HG02973 (cell line): ENCODE measurements around the gene RERE.

Experiments
- ATAC-seq: cut with Tn5 transposase; IDR thresholded peaks from one replicate; pipeline ENCODE4 v1.9.1; 2021; ENCODE audit warnings: moderate library complexity; ENCODE audit not compliant: unreplicated experiment

RERE gene

DNA sequence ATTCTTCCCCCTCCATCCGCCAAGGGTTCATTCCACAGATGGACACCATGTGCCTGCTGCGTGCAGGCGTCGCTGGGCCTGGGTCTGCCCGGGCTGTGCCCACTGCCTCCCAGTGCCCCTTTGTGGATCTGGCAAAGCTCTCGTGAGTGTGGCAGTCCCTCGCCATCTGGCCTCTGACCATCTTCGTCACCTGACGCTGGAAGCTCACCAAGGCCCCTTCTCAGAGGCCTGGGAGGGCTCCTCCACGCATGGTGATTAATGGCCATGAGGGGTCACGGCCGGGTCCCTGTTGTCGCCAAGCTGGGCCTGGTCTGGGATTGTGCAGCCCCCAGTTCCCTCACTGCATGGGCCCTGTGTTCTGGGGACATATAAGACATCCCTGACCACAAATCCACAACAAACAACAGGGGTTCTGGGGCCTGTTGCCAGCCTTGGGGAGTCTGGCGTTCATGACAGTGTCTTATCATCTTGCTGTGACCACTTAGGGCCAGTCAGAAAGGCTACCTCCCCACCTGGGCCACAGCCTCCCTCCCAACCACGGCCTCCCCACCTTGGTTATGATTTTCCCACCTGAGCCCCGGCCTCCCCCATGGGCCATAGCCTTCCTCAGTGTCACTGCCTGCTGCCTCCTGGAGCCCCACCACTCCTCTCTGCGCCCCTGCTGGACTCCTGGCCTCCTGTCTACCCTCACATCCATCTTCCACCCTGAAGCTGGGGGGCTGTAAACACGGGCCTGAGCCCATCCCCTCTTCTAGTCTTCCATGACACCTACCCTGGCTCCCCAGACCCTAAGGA is 471.6 kb downstream of the RERE start:
- no peak for ATAC-seq

DNA sequence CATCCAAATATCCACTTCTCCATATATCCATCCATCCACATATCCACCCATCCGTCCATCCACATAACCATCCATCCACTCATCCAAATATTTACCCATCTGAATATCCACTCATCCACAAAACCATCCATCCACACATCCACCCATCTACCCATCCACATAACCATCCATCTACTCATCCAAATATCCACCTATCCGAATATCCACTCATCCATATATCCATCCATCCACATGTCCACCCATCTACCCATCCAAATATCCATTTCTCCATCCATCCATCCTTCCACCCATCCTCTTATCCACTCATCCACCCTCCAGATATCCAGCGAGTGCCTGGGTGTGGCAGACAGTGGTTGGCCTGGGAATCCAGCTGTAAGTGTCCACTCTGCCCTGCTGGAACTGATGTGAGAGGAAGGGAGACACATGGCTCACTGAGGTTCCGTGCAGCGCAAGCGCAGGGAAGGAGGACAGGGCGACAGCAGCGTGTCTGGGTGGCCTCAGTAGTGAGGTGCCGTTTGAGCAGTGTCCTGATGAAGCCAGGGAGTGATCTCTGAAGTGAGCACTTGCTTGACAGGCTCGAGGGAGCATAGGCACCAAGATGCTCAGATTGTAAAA is 472.4 kb downstream of the RERE start:
- no peak for ATAC-seq

DNA sequence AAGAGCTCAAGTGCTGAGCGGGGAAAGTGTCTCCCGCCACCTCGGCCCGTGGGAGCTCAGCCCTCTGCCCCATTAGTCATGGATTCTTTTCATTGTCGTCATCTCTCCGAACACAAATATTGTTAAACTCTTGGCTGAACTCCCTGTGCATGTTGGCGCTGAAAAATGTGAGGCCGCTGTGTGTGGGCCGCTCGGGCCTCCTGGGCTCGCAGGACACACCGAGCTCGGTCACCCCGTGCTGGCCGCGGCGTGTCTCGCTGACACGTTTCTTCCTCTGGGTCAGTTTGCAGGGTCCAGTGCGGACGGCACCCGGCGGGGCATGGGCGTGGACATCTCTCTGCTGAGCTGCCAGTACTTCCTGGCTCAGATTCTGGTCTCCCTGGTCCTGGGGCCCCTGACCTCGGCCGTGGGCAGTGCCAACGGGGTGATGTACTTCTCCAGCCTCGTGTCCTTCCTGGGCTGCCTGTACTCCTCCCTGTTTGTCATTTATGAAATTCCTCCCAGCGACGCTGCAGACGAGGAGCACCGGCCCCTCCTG is 473.9 kb downstream of the RERE start:
- ATAC-seq, result no peak

DNA sequence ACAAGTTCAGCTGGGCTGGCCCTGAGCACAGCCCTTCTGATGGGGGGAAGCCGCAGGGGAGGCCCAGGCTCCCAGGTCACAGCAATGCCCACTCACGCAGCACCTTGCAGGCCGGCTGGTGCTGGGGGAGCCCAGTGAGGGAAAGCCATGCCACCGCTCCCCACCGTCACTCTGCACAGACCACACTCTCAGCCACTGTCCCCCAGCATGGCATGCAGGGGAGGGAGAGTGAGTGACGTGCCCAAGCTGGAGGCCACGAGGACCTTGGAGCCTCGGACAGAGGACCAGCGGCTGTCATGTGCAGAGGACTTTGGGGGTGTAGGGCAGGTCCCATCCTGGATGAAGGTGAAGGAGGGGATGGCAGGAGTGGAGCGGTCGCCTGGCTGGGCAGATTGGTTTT is 474.4 kb downstream of the RERE start:
- ATAC-seq, result no peak

DNA sequence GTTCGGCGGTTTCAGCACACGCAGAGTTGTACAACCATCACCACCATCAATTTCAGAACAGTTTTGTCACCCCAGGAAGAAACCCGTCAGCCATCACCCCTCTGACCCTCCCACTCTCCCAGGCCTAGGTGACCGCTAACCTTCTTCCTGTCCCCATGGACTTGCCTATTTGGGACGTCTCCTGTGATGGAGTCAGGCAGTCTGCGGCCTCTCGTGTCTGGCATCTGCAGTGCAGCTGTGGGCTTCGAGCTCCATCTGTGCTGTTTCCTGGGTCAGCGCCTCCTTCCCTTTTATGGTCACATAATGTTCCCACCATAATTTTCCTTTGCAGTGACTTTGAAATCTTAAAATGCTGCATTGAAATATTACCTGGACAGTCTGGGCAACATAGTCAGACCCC is 475.1 kb downstream of the RERE start:
- ATAC-seq, result no peak

DNA sequence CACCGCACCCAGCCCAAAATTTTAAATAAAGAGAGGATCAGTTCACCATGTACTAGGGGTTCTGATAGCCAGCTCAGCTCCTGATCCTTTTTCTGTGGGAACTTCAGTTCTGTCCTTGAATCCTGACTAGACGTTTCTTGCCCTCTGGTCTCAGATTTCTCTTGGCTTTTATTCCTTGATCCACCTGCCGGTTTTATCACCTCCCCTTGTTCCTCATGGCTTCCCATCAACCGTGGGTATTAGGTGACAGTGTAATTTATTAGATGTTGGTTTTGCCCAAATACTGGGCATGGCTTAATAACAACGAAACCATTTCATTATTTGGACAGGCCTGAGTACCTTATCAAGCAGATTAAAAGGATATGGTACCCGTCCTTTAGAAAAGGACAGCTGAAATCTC is 477.0 kb downstream of the RERE start:
- ATAC-seq, result no peak

DNA sequence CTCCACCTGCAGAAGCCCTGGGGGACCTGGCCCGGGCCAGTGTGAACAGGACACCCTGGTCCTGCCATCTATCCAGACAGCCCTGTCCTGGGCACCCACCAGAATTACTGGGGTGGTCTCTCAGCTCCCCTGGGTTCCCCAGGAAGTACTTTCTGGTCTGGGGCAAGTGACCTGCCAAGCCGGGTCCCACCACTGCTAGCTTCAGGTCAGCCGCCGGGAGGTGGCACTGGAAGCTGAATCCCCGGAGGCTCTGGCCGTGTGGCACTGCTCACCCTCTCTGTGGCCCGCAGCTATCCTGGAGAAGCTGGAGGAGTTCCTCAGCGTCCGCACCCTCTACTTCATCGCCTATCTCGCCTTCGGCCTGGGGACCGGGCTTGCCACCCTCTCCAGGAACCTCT is 478.2 kb downstream of the RERE start:
- ATAC-seq, result no peak

DNA sequence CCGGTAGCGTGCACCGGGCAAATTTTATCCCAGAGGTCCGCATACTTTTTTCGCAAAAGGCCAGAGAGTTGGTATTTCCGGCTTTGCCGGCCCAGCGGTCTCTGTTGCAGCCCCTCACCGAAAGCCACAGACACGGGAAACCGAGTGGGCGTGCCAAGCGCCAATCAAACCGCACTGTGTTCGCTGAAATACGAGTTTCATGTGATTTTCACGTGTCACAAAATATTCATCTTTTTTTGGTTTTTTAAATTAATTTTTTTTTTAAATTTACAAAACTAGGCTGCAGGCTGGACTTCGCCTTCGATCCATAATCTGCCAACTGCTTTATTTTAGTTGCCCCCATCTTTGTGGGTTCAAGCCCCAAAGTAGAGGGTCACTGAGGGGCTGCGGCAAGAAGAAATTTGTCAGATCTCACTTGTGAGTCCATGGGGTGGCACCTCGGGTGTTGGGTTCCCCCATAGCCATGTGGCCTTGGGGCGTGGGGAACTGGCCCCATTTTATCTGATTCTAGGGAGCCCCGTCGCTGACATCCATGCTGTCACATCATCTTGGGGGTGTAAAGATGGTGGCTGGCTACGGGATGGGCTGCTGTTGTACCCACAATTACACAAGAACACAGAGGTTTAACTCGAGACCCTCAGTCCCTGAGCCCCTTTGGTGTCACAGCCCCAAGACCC is 478.8 kb downstream of the RERE start:
- no peak for ATAC-seq

DNA sequence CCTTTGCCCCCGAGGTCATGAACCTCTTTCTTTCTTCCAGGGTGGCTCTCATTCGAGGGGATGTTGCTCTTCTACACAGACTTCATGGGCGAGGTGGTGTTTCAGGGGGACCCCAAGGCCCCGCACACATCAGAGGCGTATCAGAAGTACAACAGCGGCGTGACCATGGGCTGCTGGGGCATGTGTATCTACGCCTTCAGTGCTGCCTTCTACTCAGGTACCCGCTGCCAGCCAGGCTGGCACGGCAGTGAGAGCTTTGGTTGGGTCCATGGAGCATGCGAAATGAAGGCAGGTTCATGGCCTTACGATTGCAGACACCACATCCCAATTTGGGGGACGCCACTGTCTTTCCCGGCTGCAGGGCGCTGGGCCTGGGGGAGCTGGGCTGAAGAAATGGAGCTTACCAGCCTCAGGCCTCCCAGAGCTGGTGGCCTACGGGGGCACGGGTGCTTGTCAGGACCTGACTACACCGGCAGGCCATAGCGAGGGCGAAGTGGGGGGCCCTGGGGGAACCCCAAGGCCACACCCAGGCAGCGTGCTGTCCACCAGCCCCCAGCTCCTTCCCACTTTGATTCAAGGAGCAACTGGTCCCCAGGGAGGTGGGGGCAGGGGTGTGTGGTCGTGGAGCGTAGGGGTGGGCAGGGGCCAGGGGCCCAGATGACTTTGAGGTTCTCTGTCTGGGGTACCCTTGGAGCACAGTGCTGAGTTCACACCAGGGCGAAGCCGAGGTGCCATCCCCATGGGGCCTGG is 479.5 kb downstream of the RERE start:
- ATAC-seq, result no peak

DNA sequence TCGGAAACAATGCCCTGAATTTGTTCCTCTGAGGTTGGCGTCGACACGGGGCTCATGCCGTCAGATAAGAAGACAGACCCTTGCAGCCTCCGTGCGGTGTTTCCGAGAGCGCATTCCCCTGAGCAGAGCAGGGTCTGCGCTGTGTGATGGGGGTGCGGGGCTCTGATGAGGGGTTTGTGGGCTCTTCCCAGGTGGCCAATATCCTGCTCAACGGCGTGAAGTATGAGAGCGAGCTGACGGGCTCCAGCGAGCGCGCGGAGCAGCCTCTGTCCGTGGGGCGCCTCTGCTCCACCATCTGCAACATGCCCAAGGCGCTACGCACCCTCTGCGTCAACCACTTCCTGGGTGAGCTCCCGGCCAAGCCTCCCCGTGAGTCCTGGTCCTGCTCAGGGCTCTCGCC is 482.2 kb downstream of the RERE start:
- ATAC-seq, result no peak

DNA sequence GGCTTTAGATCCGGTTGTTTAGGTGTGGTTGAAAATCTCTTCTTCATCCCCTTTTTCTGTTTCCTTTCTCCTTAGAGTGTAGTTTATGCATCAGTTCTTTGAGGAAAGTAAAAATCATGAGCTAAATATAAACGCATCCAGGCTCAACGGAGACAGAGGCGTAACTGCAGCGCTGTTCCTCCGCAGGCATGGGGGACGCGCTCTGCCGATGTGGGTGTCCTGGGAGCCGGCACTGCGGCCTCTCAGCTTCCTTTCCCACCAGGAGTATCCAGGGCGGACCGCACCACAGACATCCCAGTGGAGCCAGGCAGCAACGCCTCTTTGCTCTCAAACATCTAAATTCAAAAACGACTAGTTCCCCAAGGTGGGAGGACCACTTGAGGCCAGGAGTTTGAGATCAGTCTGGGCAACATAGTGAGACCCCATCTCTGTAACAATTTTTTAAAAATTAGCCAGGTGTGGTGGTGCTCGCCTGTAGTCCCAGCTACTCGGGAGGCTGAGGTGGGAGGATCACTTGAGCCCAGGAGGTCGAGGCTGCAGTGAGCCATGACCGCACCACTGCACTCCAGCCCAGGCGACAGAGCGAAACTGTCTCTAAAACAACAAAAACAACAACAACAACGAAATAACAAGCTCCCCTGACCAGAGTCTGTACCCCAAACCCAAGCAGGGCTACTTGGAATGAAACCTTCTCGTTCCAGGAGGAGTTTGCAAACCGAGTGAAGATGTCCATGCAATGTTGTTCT is 483.2 kb downstream of the RERE start:
- no peak for ATAC-seq

DNA sequence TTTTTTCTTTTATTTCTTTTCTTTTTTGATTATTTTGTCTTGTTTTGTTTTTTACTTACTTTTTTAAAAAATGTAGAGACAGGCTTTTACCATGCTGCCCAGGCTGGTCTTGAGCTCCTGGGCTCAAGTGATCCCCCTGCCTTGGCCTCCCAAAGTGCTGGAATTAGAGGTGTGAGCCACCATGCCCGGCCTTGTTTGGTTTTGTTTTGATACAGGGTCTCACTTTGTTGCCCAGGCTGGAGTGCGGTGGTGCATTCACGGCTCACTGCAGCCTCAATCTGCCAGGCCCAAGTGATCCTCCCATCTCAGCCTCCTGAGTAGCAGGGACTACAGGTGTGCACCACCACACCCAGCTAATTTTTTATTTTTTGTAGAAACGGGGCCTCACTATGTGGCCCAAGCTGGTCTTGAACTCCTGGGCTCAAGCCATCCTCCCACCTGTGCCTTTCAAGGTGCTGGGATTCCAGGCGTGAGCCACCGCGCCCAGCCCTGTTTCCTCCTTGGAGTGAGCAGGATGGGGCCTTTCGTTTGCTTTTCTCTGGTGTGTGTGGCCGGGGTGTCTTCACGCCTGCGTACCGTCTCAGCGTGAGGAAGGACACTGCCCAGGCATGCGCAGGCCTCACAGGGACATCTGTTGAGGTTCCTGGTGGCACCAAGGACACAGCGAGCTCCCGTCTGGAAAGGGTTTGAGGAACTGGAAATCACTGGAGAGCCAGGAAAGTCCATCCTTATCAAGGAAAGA is 484.0 kb downstream of the RERE start:
- no peak for ATAC-seq

DNA sequence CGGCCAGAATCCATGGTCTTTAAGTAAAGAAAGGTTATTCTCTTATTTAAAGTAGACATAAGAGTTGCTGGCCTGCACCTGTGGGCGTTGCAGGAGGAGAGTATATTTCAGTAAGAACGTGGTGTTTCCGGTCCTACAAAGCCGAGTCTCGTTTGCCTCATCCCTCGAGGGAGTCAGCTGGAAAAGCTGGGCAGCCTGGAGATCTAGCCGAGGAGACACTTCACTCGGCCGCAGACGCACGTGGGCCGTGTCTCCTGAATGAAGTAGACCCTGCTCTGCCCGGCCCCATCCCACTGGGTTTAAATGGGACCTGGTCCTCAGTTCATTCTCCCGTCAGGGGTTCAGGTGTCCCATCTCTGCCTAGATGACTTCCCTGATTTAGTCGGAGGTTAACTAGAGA is 484.6 kb downstream of the RERE start:
- no peak for ATAC-seq

DNA sequence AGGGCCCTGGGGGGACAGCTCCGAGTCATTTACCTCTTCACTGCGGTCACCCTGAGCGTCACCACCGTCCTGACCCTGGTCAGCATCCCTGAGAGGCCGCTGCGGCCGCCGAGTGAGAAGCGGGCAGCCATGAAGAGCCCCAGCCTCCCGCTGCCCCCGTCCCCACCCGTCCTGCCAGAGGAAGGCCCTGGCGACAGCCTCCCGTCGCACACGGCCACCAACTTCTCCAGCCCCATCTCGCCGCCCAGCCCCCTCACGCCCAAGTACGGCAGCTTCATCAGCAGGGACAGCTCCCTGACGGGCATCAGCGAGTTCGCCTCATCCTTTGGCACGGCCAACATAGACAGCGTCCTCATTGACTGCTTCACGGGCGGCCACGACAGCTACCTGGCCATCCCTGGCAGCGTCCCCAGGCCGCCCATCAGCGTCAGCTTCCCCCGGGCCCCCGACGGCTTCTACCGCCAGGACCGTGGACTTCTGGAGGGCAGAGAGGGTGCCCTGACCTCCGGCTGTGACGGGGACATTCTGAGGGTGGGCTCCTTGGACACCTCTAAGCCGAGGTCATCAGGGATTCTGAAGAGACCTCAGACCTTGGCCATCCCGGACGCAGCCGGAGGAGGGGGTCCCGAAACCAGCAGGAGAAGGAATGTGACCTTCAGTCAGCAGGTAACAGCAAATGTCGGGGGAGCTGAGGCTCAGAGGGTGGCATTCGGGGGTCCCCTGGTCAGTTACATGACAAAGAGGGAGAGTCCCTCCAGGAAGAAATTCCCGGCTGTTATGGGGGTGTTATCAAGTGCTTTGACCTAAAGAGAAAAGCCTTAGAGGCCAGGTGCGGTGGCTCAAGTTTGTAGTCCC is 486.9 kb downstream of the RERE start:
- ATAC-seq, result no peak

DNA sequence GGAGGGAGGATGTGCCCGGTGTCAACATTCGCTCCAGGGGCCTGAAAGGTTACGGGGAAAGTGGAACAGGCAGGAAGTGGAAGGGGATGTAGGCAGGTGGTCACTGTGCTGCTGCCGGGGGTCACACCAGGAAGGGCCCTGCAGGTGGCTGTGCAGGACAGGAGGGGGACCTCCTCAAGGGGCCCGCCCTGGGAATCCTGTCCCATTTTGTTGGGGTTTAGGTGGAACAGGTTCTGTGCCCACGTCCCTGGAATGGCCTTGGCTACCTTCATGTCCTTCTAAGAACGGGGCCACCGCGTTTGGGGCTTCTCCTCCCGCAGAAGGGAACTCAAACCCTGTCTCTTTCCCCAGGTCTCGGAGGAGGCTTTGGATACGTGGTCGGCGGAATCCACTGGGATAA is 487.6 kb downstream of the RERE start:
- no peak for ATAC-seq

DNA sequence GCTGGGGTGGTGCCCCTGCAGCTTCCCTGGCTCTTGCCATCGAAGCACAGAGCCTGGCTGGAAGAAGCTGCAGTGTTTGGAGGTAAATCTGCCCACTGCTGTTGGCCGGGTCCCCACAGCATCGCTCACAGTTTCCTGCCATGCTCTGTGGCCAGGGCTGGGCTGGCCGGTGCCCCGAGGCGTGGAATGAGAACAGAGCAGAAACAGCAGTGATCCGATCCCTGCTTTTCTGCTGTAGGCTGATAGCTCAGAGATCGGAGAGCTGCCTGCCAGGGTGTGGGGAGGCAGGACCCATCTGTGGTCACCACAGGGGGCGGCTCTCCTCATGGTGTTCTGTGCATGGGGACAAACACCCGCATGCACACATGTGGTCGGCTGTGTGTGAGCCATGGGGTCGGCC is 488.0 kb downstream of the RERE start:
- ATAC-seq, result no peak

DNA sequence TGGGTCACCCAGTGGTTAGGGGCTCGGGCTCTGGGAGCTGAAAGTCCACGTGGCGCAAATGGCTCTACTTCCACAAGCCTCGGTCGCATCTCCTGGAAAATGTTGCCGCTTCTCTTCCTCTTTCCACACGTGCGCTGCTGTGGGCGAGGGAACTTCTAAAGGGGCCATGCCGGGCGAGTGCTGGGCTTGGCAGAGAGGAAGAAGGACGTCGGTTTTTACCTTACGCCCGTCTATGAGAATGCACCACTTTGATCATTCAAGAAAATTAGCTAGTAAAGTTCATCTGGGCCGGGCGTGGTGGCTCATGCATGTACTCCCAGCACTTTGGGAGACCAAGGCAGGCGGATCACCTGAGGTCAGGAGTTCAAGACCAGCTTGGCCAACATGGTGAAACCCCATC is 489.2 kb downstream of the RERE start:
- no peak for ATAC-seq

DNA sequence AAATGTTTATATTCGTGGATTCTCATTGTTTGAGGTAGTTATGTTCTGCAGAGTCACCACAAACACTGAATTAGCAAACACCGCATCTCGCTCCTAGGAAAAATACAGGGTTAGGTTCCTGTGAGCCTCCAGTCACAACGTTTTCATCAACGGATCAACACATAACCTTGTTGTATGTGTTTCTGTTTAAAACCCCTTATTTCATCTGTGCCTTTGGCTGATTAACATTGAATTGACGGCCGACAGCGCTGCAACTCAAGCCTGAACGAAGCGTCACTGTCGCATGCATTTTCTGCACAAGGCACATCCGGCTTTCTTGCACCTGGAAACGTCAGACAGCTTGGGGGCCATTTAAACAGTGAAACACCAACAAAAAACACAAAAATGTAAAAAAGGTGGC is 491.2 kb downstream of the RERE start:
- ATAC-seq, result no peak

DNA sequence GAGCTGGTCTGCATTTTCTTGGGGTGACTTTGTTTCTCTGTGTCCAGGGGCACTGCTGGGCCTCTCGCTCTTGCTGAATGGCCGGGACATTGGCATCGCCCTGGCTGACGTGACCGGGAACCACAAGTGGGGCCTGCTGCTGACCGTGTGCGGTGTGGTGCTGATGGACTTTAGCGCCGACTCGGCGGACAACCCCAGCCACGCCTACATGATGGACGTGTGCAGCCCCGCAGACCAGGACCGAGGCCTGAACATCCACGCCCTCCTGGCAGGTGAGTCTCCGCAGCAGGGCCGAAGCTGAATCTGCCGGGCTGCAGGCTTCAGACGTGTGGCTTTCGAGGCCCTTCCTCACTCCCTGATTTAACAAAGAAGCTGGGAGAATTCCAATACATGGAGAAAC is 491.7 kb downstream of the RERE start:
- no peak for ATAC-seq
